PC-9 (cell line): ENCODE measurements around the gene TOM1L1.

Experiments
- EZH2 ChIP-seq: fragments of 200-600 bp; sonication (generic); IDR thresholded peaks from 2 replicates; pipeline ENCODE4 v1.8.0; 2017; ENCODE audit warnings: antibody characterized with exemption, low read depth
- TF ChIP-seq, protein P1 (sequence below): fragments of 200-600 bp; sonication (generic); conservative IDR thresholded peaks from 2 replicates; pipeline ENCODE4 v1.6.1; 2017; ENCODE audit warnings: mixed run types, antibody characterized with exemption, mild to moderate bottlenecking, moderate library complexity

DNA sequence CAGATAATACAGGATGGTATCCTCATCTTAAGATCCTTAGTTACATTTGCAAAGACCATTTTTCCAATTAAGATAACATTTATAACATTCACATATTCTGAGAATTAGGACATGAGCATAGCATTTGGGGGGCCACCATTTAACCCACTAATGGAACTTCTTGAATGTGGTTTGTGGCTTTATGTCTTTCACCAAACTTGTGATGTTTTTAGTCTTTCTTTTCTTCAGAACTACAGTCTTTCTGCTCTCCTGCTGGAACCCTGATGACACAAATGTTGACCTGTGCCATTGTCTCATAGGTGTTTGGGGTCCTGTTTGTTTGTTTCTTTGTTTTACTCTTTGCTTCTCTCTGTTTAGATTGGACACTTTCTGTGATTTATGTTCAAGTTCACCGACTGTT is 44.6 kb downstream of the TOM1L1 start:
- no peak for TF ChIP-seq EZH2
- TF ChIP-seq, protein P1, sequence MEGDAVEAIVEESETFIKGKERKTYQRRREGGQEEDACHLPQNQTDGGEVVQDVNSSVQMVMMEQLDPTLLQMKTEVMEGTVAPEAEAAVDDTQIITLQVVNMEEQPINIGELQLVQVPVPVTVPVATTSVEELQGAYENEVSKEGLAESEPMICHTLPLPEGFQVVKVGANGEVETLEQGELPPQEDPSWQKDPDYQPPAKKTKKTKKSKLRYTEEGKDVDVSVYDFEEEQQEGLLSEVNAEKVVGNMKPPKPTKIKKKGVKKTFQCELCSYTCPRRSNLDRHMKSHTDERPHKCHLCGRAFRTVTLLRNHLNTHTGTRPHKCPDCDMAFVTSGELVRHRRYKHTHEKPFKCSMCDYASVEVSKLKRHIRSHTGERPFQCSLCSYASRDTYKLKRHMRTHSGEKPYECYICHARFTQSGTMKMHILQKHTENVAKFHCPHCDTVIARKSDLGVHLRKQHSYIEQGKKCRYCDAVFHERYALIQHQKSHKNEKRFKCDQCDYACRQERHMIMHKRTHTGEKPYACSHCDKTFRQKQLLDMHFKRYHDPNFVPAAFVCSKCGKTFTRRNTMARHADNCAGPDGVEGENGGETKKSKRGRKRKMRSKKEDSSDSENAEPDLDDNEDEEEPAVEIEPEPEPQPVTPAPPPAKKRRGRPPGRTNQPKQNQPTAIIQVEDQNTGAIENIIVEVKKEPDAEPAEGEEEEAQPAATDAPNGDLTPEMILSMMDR = no peak
